GM12864 (cell line): Measurements from ENCODE around the gene PAPOLA.

Experiments used
- DNase-seq: peaks from one replicate; pipeline ENCODE4 v3.0.0-alpha.2; 2011; ENCODE audit warnings: low read depth
- H3K4me3 ChIP-seq: 2 replicates; pipeline ENCODE4 v1.5.1; 2011; ENCODE audit warnings: mild to moderate bottlenecking, low read depth, low read length, control low read depth
- CTCF ChIP-seq: IDR thresholded peaks from 2 replicates; pipeline ENCODE4 v1.5.1; 2011; ENCODE audit warnings: low read depth, mild to moderate bottlenecking, moderate library complexity, low read length, control low read depth, inconsistent platforms; ENCODE audit errors: missing control alignments

Gene PAPOLA

GRCh38 chr14:96484399-96484798, 17.8 kb upstream of the PAPOLA start:
- H3K4me3 ChIP-seq = no peak overlapping the region
- no peak for DNase-seq
- no peak for TF ChIP-seq CTCF

- no peak overlapping the region; the same call in 1 of the 2 replicates for H3K4me3 ChIP-seq
- no peak for TF ChIP-seq CTCF
- DNase-seq = no peak
Observed at GRCh38 chr14:96486705-96487104, 15.5 kb upstream of the PAPOLA start.

DNA sequence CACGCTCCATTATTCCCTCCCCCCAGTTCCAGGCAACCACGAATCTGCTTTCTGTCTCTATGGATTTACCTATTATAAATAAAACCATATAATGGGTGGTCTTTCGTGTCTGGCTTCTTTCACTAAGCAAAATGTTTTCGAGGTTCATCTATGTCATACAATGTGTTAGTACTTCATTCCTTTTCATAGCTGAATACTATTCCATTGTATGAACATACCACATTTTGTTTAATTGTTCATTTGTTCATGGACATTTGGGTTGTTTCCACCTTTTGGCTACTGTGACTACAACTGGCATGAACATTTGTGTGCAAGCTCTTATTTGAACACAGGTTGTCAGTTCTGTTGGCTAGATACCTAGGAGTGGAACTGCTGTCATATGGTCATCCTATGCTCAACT, 12.9 kb upstream of the PAPOLA start:
- H3K4me3 ChIP-seq = no peak overlapping the region
- no peak for TF ChIP-seq CTCF
- no peak for DNase-seq

- no peak overlapping the region for H3K4me3 ChIP-seq
- TF ChIP-seq CTCF = no peak
- DNase-seq = no peak
Observed at GRCh38 chr14:96493178-96493577, 9.0 kb upstream of the PAPOLA start.

DNA sequence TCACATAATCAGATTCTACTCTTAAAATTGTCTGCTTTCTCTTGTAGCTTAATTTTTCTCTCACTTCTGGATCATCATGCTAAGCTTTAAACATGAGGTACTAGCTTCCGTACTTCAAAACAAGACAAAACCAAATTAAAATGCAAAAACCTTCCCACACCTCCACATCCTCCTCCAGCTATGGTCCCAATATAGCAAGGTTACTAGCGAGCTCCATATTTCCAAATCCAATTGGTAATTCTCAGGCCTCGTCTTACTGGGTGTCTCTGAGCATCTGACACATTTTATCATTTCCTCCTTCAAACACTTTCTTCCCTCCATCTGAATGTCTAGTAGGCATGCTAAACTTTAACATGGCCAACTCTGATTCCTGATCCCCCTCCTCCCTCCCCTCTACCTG, 7.9 kb upstream of the PAPOLA start:
- DNase-seq = no peak
- TF ChIP-seq CTCF = no peak
- H3K4me3 ChIP-seq = no peak overlapping the region

- DNase-seq = no peak
- no peak overlapping the region for H3K4me3 ChIP-seq
- TF ChIP-seq CTCF = no peak
Observed at GRCh38 chr14:96497087-96497486, 5.1 kb upstream of the PAPOLA start.

GRCh38 chr14:96497586-96497985, 4.6 kb upstream of the PAPOLA start:
- no peak overlapping the region for H3K4me3 ChIP-seq
- no peak for DNase-seq
- TF ChIP-seq CTCF = no peak
